ENCODE data around the gene D2HGDH.

GRCh38 chr2:241760301-241760771 lies 25.9 kb downstream of the D2HGDH start:
- TF ChIP-seq POLR2A (IDR thresholded peaks at IDR 0.05; ENCODE audit: low read depth, low read length) (no peak), TAF1 (IDR thresholded peaks at IDR 0.05; ENCODE audit: low read depth, low read length) (no peak), POLR2AphosphoS5 (IDR thresholded peaks at IDR 0.05; ENCODE audit: low read depth, low read length) (no peak), SPI1 (IDR thresholded peaks at IDR 0.05; ENCODE audit: low read depth, low read length) (no peak), POU2F2 (IDR thresholded peaks at IDR 0.05; ENCODE audit: low read depth, low read length) (no peak)
